Esophagus mucosa (tissue), 1 donor: ENCODE data around the gene IL22. TPM values are rescaled to one million over a fixed set of nuclear protein-coding genes. Genes with fewer than 3 reads are reported as not detected.
"Not testable (repeated sequence)": the region's sequence is repeated elsewhere in the genome, so short reads cannot be mapped to it uniquely, and the experiment has no call there.

Experiments used
- ATAC-seq: fragments of 200-7000 bp; cut with Tn5 transposase; one replicate; pipeline ENCODE4 v1.9.1; 2020
- total RNA-seq: library from RNA; stranded (reverse); gene quantifications from one replicate; pipeline ENCODE4 v1.2.4, GENCODE V29; 2023
- donor health status: DM: yes; HTN: yes; CAD: no.

The IL22 gene
- total RNA-seq, 1 donor from 2014 or later, result 0.44 TPM

- ATAC-seq, result no peak
Measured at GRCh38 chr12:68227356-68227755, 26.0 kb downstream of the IL22 start.

- ATAC-seq, result peak; percentile 16
Measured at GRCh38 chr12:68225576-68226476, 27.6 kb downstream of the IL22 start, which contains the start of gene IL26. Gene IL26, minus strand, starts transcription at chr12:68225810. Its CDS starts 54 bp downstream, at chr12:68225756.

GRCh38 chr12:68224613-68225285 is 28.7 kb downstream of the IL22 start:
- no peak for ATAC-seq

- peak; percentile 95 for ATAC-seq
Measured at GRCh38 chr12:68223067-68223747, 30.2 kb downstream of the IL22 start.

- peak; percentile 41 for ATAC-seq
Measured at GRCh38 chr12:68222326-68222725, 31.1 kb downstream of the IL22 start.

GRCh38 chr12:68221497-68221896 is 31.9 kb downstream of the IL22 start:
- ATAC-seq, result no peak

GRCh38 chr12:68210875-68211274 is 42.5 kb downstream of the IL22 start:
- ATAC-seq, result no peak

- not testable (repeated sequence) for ATAC-seq
Measured at GRCh38 chr12:68209048-68209728, 44.2 kb downstream of the IL22 start.

GRCh38 chr12:68207276-68207675 is 46.1 kb downstream of the IL22 start:
- no peak for ATAC-seq

- ATAC-seq, result no peak
Measured at GRCh38 chr12:68206446-68206845, 47.0 kb downstream of the IL22 start.

- no peak for ATAC-seq
Measured at GRCh38 chr12:68203460-68203875, 49.9 kb downstream of the IL22 start.

GRCh38 chr12:68200854-68201253 is 52.5 kb downstream of the IL22 start:
- ATAC-seq, result no peak

- ATAC-seq, result no peak
Measured at GRCh38 chr12:68199127-68199526, 54.3 kb downstream of the IL22 start.

- ATAC-seq, result no peak
Measured at GRCh38 chr12:68198507-68199086, 54.8 kb downstream of the IL22 start.

Other genes with a start within 250 kb of the IL22 start
- not detected for gene IFNG, start 93.9 kb downstream of the IL22 start, total RNA-seq
- not detected for gene IL26, start 27.8 kb downstream of the IL22 start, total RNA-seq
- 5.3 TPM for gene MDM1, start 78.8 kb upstream of the IL22 start, total RNA-seq